HCEC 1CT (cell line): ENCODE data around the gene TECPR2.
"Not testable (repeated sequence)": the region's sequence is repeated elsewhere in the genome, so short reads cannot be mapped to it uniquely, and the experiment has no call there.

Experiments used
- DNase-seq: peaks from one replicate; pipeline ENCODE4 v3.0.0-alpha.2; 2017

TECPR2 gene

GRCh38 chr14:102362545-102363181, at the start of gene TECPR2, which contains the start of gene CINP:
Gene TECPR2 (plus strand): TSS chr14:102362941. CDS start chr14:102376722, 13,781 bp downstream.
Gene CINP (minus strand): TSS chr14:102362890. CDS start chr14:102362851, 39 bp downstream.
- DNase-seq: peak; percentile 97

GRCh38 chr14:102314242-102315011, 48.3 kb upstream of the TECPR2 start:
- DNase-seq: peak; percentile 84

GRCh38 chr14:102315121-102315520, 47.6 kb upstream of the TECPR2 start:
- no peak for DNase-seq

GRCh38 chr14:102316338-102316742, 46.4 kb upstream of the TECPR2 start:
- peak; percentile 57 for DNase-seq

- peak; percentile 88 for DNase-seq
Observed at GRCh38 chr14:102316743-102317563, 45.8 kb upstream of the TECPR2 start.

GRCh38 chr14:102317564-102318248, 45.0 kb upstream of the TECPR2 start:
- no peak for DNase-seq

GRCh38 chr14:102318781-102319276, 43.9 kb upstream of the TECPR2 start:
- DNase-seq: no peak

- peak; percentile 93 for DNase-seq
Observed at GRCh38 chr14:102319351-102320032, 43.2 kb upstream of the TECPR2 start, which contains the start of gene ZNF839. Gene ZNF839 (plus strand): TSS chr14:102319746. CDS start chr14:102319766, 20 bp downstream.

- DNase-seq: peak; percentile 32
Observed at GRCh38 chr14:102320033-102320660, 42.6 kb upstream of the TECPR2 start.

GRCh38 chr14:102320671-102321455, 41.9 kb upstream of the TECPR2 start:
- no peak for DNase-seq

- DNase-seq: no peak
Observed at GRCh38 chr14:102321456-102322422, 41.0 kb upstream of the TECPR2 start.

- DNase-seq: peak; percentile 77
Observed at GRCh38 chr14:102323102-102323501, 39.6 kb upstream of the TECPR2 start.

GRCh38 chr14:102325791-102326345, 36.9 kb upstream of the TECPR2 start:
- DNase-seq: no peak

GRCh38 chr14:102326583-102326982, 36.2 kb upstream of the TECPR2 start:
- no peak for DNase-seq

- DNase-seq: not testable (repeated sequence)
Observed at GRCh38 chr14:102329381-102329780, 33.4 kb upstream of the TECPR2 start.

GRCh38 chr14:102330806-102331205, 31.9 kb upstream of the TECPR2 start:
- no peak for DNase-seq

- no peak for DNase-seq
Observed at GRCh38 chr14:102333390-102333789, 29.4 kb upstream of the TECPR2 start.

- no peak for DNase-seq
Observed at GRCh38 chr14:102333795-102334705, 28.7 kb upstream of the TECPR2 start.
